Measurements from ENCODE around the gene PDZD2.

PDZD2 gene

GRCh38 chr5:31916327-31916726 is 277.4 kb downstream of the PDZD2 start:
- no peak for TF ChIP-seq CTCF (IDR thresholded peaks at IDR 0.05; ENCODE audit: borderline replicate concordance, control extremely low read depth, extremely low read depth, insufficient read depth, missing control alignments)
- no peak for DNase-seq (ENCODE audit: low spot score)
- in situ Hi-C loops (cut with MboI; ENCODE audit: low sequenced_read_pairs, unreplicated experiment), result no loop called here

- in situ Hi-C loops (cut with MboI; ENCODE audit: low sequenced_read_pairs, unreplicated experiment), result no loop called here
- TF ChIP-seq CTCF (IDR thresholded peaks at IDR 0.05; ENCODE audit: borderline replicate concordance, control extremely low read depth, extremely low read depth, insufficient read depth, missing control alignments), result no peak
- no peak for DNase-seq (ENCODE audit: low spot score)
These were observed 279.8 kb downstream of the PDZD2 start for GRCh38 chr5:31918739-31919138.

GRCh38 chr5:31921852-31922305 is 282.9 kb downstream of the PDZD2 start:
- in situ Hi-C loops (cut with MboI; ENCODE audit: low sequenced_read_pairs, unreplicated experiment), result no loop called here
- no peak for DNase-seq (ENCODE audit: low spot score)

GRCh38 chr5:31924005-31924404 is 285.1 kb downstream of the PDZD2 start:
- DNase-seq (ENCODE audit: low spot score), result no peak
- TF ChIP-seq CTCF (IDR thresholded peaks at IDR 0.05; ENCODE audit: borderline replicate concordance, control extremely low read depth, extremely low read depth, insufficient read depth, missing control alignments), result no peak
- in situ Hi-C loops (cut with MboI; ENCODE audit: low sequenced_read_pairs, unreplicated experiment), result no loop called here

More at GRCh38 chr5:31921852-31922305, 282.9 kb downstream of the PDZD2 start:
- TF ChIP-seq CTCF (IDR thresholded peaks at IDR 0.05; ENCODE audit: borderline replicate concordance, control extremely low read depth, extremely low read depth, insufficient read depth, missing control alignments), result no peak

GRCh38 chr5:31931874-31932273 is 292.9 kb downstream of the PDZD2 start:
- in situ Hi-C loops (cut with MboI; ENCODE audit: low sequenced_read_pairs, unreplicated experiment), result no loop called here
- TF ChIP-seq CTCF (IDR thresholded peaks at IDR 0.05; ENCODE audit: borderline replicate concordance, control extremely low read depth, extremely low read depth, insufficient read depth, missing control alignments), result no peak
- DNase-seq (ENCODE audit: low spot score), result no peak

- in situ Hi-C loops (cut with MboI; ENCODE audit: low sequenced_read_pairs, unreplicated experiment), result no loop called here
- DNase-seq (ENCODE audit: low spot score), result no peak
- TF ChIP-seq CTCF (IDR thresholded peaks at IDR 0.05; ENCODE audit: borderline replicate concordance, control extremely low read depth, extremely low read depth, insufficient read depth, missing control alignments), result no peak
These were observed 295.2 kb downstream of the PDZD2 start for GRCh38 chr5:31934156-31934555.
